Common myeloid progenitor, CD34-positive (primary cell): ENCODE data around the gene HOXD13.

ENCODE experiments used
- CTCF ChIA-PET: fragments of 350-600 bp; sonication (Branson Sonifier 250); formaldehyde crosslinking; loops from one replicate; lab custom pipeline; 2021; ENCODE audit warnings: antibody characterized with exemption; lab: Charles Lee
- POLR2A ChIA-PET: fragments of 350-600 bp; sonication (Branson Sonifier 250); formaldehyde crosslinking; loops from one replicate; lab custom pipeline; 2021; ENCODE audit warnings: antibody characterized with exemption; lab: Charles Lee
- DNase-seq, 3 donors: peaks; one replicate each; pipeline versions ENCODE4 v3.0.0 to v3.0.0-alpha.2; 2013
- H3K27ac ChIP-seq, 2 experiments: 1 replicate in 1 of 2; 2 replicates in 1 of 2; pipeline ENCODE4 v1.7.0; 2013; ENCODE audit warnings: inconsistent platforms in 2 of 2, low read length in 2 of 2, mild to moderate bottlenecking in 2 of 2, low read depth in 1 of 2, moderate library complexity in 1 of 2; ENCODE audit not compliant: severe bottlenecking in 2 of 2, insufficient read depth in 1 of 2, poor library complexity in 1 of 2
- H3K27me3 ChIP-seq, 5 experiments: replicated peaks in 2 of 5; 1 replicate in 3 of 5; 2 replicates in 2 of 5; pipeline versions ENCODE4 v1.6.1 to v1.7.0; 2013; ENCODE audit warnings: low read length in 4 of 5, mild to moderate bottlenecking in 2 of 5, moderate library complexity in 2 of 5, inconsistent platforms in 1 of 5; ENCODE audit not compliant: insufficient read depth in 5 of 5, control insufficient read depth in 4 of 5
- H3K36me3 ChIP-seq, 4 experiments: 1 replicate in 2 of 4; 2 replicates in 2 of 4; pipeline versions ENCODE4 v1.6.1 to v1.7.0; 2013; ENCODE audit warnings: low read length in 3 of 4, control low read depth in 1 of 4, mild to moderate bottlenecking in 1 of 4; ENCODE audit not compliant: control insufficient read depth in 4 of 4, insufficient read depth in 4 of 4
- H3K4me1 ChIP-seq, 4 experiments: 1 replicate in 3 of 4; 2 replicates in 1 of 4; pipeline versions ENCODE4 v1.6.1 to v1.7.1; 2013; ENCODE audit warnings: low read length in 3 of 4, mild to moderate bottlenecking in 3 of 4, control low read depth in 1 of 4, inconsistent platforms in 1 of 4, moderate library complexity in 1 of 4; ENCODE audit not compliant: control insufficient read depth in 4 of 4, insufficient read depth in 4 of 4; ENCODE audit errors: control extremely low read depth in 1 of 4
- H3K4me3 ChIP-seq, 7 experiments: 1 replicate in 4 of 7; 2 replicates in 3 of 7; pipeline versions ENCODE4 v1.5.1 to v1.7.0; 2013; ENCODE audit warnings: mild to moderate bottlenecking in 7 of 7, low read length in 6 of 7, moderate library complexity in 6 of 7, inconsistent platforms in 2 of 7, low read depth in 2 of 7, control low read depth in 1 of 7; ENCODE audit not compliant: insufficient read depth in 4 of 7, control insufficient read depth in 1 of 7; ENCODE audit errors: extremely low read depth in 1 of 7
- H3K9me3 ChIP-seq, 5 experiments: 1 replicate in 4 of 5; 2 replicates in 1 of 5; pipeline versions ENCODE4 v1.6.1 to v1.7.1; 2013; ENCODE audit warnings: low read length in 4 of 5, mild to moderate bottlenecking in 2 of 5, inconsistent platforms in 1 of 5, low read depth in 1 of 5, moderate library complexity in 1 of 5; ENCODE audit not compliant: control insufficient read depth in 4 of 5, insufficient read depth in 2 of 5; ENCODE audit errors: control extremely low read depth in 1 of 5
- WGBS: methylation state at CpG from one replicate; pipeline ENCODE4 v1.1.5; 2013; ENCODE audit not compliant: insufficient coverage; 5-methylcytosine and 5-hydroxymethylcytosine counted together

Gene HOXD13

DNA sequence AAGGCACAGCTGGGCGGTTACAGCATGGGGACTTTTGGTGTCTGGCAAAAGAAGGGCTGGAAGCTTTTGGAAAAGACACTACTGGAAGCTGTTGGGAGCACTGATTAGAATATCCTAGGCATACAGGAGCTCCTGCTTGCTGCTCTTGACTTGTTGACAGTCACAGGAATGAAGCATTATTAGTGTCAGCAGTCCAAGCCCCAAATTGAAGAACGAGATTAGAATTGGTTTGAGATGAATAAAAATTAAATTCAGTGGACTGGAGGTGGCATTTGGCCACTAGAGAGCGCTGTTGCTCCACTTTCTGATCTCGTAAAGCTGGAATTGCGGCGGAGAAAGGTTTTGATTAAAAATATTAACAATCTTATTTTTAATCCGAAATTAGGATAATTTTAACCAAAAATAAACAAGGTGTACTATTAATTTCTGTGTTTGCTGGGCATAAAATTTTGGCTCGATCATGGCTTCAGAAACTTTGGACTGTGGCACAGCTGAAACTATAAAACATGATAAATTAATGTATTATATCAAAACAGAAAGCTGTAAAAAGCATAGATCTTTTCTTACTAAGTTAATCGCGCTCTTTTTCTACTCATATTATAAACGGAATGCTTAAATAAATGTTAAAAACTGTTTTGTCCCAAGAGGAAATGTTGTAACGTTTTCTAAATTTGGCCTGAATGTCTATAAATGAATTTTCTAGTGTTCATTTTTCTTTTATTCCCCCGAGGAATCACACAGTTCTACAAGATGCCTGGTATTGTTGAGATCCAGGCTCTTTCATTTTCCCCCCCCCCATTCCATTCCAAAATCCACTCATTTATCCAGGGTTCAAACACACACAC, 34.6 kb downstream of the HOXD13 start:
- Histone ChIP-seq H3K4me3 (no peak overlapping the region), H3K4me1 (peaks cover 3 to 25% (median 18%) of the 10 kb centered on the region in 4 experiments)
- POLR2A ChIA-PET: interaction anchor here (0.9 kb wide), 1 partner anchor 34 kb away, joined by 4 read pairs; no protein-coding TSS in a partner anchor

DNA sequence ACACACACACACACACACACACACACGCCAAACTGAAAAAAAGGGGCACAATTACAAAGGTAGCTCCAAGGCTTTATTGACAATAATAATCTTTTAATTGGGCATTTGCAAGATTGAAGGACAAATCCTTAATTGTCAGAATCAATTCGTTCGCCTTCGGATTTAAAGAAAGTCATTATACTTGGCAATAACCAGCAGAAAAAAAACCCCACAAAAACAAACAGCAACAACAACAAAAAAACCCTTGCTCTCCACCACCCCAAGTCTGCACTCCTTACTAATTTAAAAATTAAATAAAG, 35.2 kb downstream of the HOXD13 start:
- H3K27ac ChIP-seq: no peak overlapping the region
- H3K4me3 ChIP-seq: no peak overlapping the region
- ChIA-PET POLR2A (no interaction called here), CTCF (interaction anchor here (0.9 to 4.6 kb wide), 18 partner anchors 11 to 1035 kb away, joined by 3 to 44 read pairs (median 5); partner anchors contain the start of gene HOXD12)
- no peak for DNase-seq
- H3K27me3 ChIP-seq: peaks cover 26 to 99% (median 64%) of the 10 kb centered on the region in 5 experiments
- H3K4me1 ChIP-seq: peaks cover 4 to 19% (median 12%) of the 10 kb centered on the region in 4 experiments
- WGBS: no CpG with 5 or more reads among the region's 4 CpGs
- no peaks in the 10 kb centered on the region for H3K36me3 ChIP-seq
- H3K9me3 ChIP-seq: no peaks in the 10 kb centered on the region

More for the DNA sequence above, 34.6 kb downstream of the HOXD13 start:
- H3K27me3 ChIP-seq: peaks cover 22 to 99% (median 64%) of the 10 kb centered on the region in 5 experiments
- WGBS: 10% methylated on average over 2 of the region's 13 CpGs
- no peaks in the 10 kb centered on the region for H3K9me3 ChIP-seq
- peak; percentile 72 to 86 (median 76) for DNase-seq
- H3K36me3 ChIP-seq: no peaks in the 10 kb centered on the region
- CTCF ChIA-PET: interaction anchor here (0.6 to 4.6 kb wide), 32 partner anchors 9 to 1038 kb away, joined by 3 to 44 read pairs (median 4); partner anchors contain the start of gene HOXD12
- no peak overlapping the region for H3K27ac ChIP-seq

DNA sequence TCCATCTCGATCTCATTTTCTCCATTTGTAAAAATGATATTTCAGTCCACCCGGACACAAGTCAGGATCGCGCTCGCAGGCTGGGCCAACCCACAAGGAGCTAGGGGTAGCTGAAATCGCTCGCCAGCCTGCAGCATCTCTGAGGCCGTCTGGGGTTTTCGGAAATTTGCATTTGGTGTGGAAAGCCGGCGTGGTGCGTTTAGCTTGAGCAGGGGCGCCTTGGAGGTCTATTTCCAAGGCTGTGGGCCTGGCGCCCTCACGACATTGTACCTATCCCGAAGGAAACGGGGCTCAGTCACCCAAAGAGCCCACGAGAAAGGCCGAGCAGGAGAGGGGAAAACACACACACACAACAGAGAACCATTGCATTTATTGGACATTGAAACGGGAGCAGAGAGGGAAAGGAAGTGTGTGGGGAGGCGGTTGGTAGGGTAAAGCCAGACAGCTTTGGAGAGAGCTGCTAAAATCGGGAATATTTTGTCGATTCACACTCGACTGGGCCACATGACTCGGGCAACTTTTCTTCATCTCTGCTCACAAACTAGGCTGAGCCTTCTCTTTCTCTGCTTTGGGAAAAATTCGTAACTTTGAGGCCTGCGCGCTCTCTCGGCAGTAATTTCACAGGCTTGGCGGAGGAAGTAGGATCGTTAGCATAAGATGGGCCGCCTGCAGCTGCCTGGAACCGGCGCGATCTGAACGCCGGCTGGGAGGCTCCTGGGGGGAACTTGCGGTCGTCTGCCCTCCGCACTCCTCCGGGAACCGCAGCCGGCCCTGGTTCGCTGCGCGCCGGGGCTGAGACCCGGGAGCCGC, 35.9 kb downstream of the HOXD13 start:
- H3K36me3 ChIP-seq: no peaks in the 10 kb centered on the region
- H3K27me3 ChIP-seq: peaks cover 30 to 99% (median 69%) of the 10 kb centered on the region in 5 experiments
- H3K4me1 ChIP-seq: peaks cover 4 to 14% (median 9%) of the 10 kb centered on the region in 4 experiments
- H3K27ac ChIP-seq: no peak overlapping the region
- no peak overlapping the region for H3K4me3 ChIP-seq
- no peaks in the 10 kb centered on the region for H3K9me3 ChIP-seq
- ChIA-PET POLR2A (no interaction called here), CTCF (interaction anchor here (0.8 to 4.6 kb wide), 13 partner anchors 11 to 1035 kb away, joined by 3 to 44 read pairs (median 5); partner anchors contain the start of gene HOXD12)
- 8% methylated on average over 30 of the region's 49 CpGs for WGBS
- peak in 1 of 3 donors; percentile 36 for DNase-seq

DNA sequence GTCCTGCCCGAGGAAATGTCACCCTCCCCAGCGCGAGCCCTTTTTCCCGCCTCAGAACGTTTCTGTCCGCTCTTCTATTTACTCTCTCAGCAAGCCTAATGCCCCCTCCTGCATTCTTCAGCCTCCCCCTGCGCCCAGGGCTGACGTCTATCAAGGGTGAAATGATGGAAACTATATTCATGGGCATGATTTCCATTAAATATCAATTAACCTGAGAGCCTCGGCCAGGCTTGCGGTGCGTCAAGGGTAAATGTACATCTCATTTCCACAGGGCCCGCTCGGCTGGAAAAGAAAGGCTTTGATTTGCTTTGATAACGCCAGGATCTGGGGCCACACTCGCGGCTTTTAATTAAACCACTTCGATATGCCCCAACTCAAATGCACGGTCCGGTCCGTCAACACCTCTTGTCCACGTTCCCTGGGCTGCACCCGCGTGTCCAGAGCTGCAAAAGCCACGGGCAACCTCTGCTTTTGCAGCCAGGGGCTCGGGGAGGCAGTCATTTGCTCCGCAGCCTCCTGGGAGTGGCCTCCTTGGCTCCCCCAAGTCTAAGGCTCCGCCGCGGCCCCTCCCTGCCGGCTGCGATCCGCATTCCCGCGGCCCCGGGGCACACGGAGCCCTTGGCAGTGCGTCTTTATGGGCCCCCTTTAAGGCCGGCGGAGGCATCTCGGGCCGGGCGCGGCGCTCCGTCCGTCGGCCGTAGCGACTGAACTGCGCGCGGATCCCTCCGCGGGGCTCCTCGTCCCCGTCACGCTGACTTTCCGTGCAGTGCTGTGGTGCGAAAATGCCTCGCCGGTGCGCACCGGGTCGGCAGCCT, 36.7 kb downstream of the HOXD13 start, which contains the start of gene HOXD8:
TSS of gene HOXD8 (plus strand) at position 724 of the 815 bp plus-strand sequence. CDS start 662 bp downstream, outside the sequence.
- 4% methylated on average over 31 of the region's 64 CpGs for WGBS
- ChIA-PET POLR2A (no interaction called here), CTCF (interaction anchor here (0.8 to 4.6 kb wide), 5 partner anchors 19 to 1020 kb away, joined by 3 to 32 read pairs (median 3); no protein-coding TSS in a partner anchor)
- peak; percentile 51 to 68 (median 53) for DNase-seq
- no peaks in the 10 kb centered on the region for H3K36me3 ChIP-seq
- H3K27ac ChIP-seq: no peak within 1 kb of the TSS
- H3K4me1 ChIP-seq: peaks cover 4 to 14% (median 9%) of the 10 kb centered on the region in 4 experiments
- H3K27me3 ChIP-seq: peaks cover 36 to 99% (median 64%) of the 10 kb centered on the region in 5 experiments
- peak within 1 kb of the TSS in 3 of 7 experiments; percentile 16 to 26 (median 23) for H3K4me3 ChIP-seq
- H3K9me3 ChIP-seq: no peaks in the 10 kb centered on the region

DNA sequence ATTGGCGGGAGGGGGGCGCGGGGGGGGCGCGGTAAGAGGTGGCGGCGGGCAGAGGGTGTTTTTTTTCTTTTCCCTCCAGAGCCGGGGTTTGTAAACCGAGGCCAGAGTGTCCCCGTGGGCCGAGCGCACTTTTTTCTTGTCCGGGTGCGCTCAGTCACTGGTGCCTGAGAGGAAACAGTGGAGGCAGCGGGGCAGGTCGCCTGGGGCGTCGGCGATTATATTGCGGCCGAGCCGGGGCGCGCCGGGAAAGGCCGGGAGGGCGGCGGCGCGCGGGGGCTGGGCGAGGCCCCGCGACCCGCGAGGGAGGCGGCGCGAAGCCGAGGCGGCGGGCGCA, 37.3 kb downstream of the HOXD13 start:
- no peaks in the 10 kb centered on the region for H3K36me3 ChIP-seq
- peak overlapping the region in 2 of 7 experiments; percentile 23 to 26 for H3K4me3 ChIP-seq
- ChIA-PET POLR2A (no interaction called here), CTCF (interaction anchor here (1.0 kb wide), 1 partner anchor 505 kb away, joined by 3 read pairs; no protein-coding TSS in a partner anchor)
- H3K4me1 ChIP-seq: peaks cover 4 to 14% (median 9%) of the 10 kb centered on the region in 4 experiments
- no peaks in the 10 kb centered on the region for H3K9me3 ChIP-seq
- H3K27ac ChIP-seq: no peak overlapping the region
- peaks cover 40 to 99% (median 63%) of the 10 kb centered on the region in 5 experiments for H3K27me3 ChIP-seq
- no peak for DNase-seq
- under 1% methylated on average over 36 of the region's 43 CpGs for WGBS
